ENCODE data around the gene CDT1.

CDT1 gene

GRCh38 chr16:88778271-88778525, 25.4 kb upstream of the CDT1 start:
- no peak for TF ChIP-seq CTCF (IDR thresholded peaks at IDR 0.05; ENCODE audit: control extremely low read depth, extremely low read depth, low read depth, missing control alignments)
- DNase-seq (ENCODE audit: extremely low spot score): no peak
- ChIA-PET CTCF (interaction anchor here (1.6 to 7.6 kb wide), 3 partner anchors 34 to 389 kb away, joined by 5 to 74 read pairs (median 6); no protein-coding TSS in a partner anchor), POLR2A (no interaction called here)

- ChIA-PET CTCF (interaction anchor here (1.8 to 7.8 kb wide), 3 partner anchors 34 to 389 kb away, joined by 5 to 80 read pairs (median 74); no protein-coding TSS in a partner anchor), POLR2A (no interaction called here)
- no peak for DNase-seq (ENCODE audit: extremely low spot score)
- TF ChIP-seq CTCF (IDR thresholded peaks at IDR 0.05; ENCODE audit: control extremely low read depth, extremely low read depth, low read depth, missing control alignments): no peak
These were observed 25.0 kb upstream of the CDT1 start for GRCh38 chr16:88778541-88779065.

- no peak for DNase-seq (ENCODE audit: extremely low spot score)
- ChIA-PET POLR2A (no interaction called here), CTCF (interaction anchor here (1.0 to 7.8 kb wide), 11 partner anchors 11 to 438 kb away, joined by 3 to 80 read pairs (median 6); partner anchors contain the start of gene ZNF778)
- no peak for TF ChIP-seq CTCF (IDR thresholded peaks at IDR 0.05; ENCODE audit: control extremely low read depth, extremely low read depth, low read depth, missing control alignments)
These were observed 24.0 kb upstream of the CDT1 start for GRCh38 chr16:88779406-88780141.

- POLR2A ChIA-PET: interaction anchor here (0.8 to 1.1 kb wide), 3 partner anchors 11 to 43 kb away, joined by 3 to 4 read pairs (median 3); no protein-coding TSS in a partner anchor
- CTCF ChIA-PET: interaction anchor here (1.0 to 7.8 kb wide), 18 partner anchors 8 to 437 kb away, joined by 3 to 80 read pairs (median 4); partner anchors contain the start of gene ZNF778
- no peak for TF ChIP-seq CTCF (IDR thresholded peaks at IDR 0.05; ENCODE audit: control extremely low read depth, extremely low read depth, low read depth, missing control alignments)
- no peak for DNase-seq (ENCODE audit: extremely low spot score)
These were observed 23.2 kb upstream of the CDT1 start for GRCh38 chr16:88780142-88781062.

- no peak for TF ChIP-seq CTCF (IDR thresholded peaks at IDR 0.05; ENCODE audit: control extremely low read depth, extremely low read depth, low read depth, missing control alignments)
- peak; percentile 78 for DNase-seq (ENCODE audit: extremely low spot score)
- ChIA-PET CTCF (interaction anchor here (1.0 to 7.8 kb wide), 16 partner anchors 9 to 386 kb away, joined by 3 to 80 read pairs (median 6); no protein-coding TSS in a partner anchor), POLR2A (interaction anchor here (0.5 to 1.1 kb wide), 5 partner anchors 12 to 79 kb away, joined by 3 to 4 read pairs (median 3); no protein-coding TSS in a partner anchor)
These were observed 22.2 kb upstream of the CDT1 start for GRCh38 chr16:88781140-88782077.

Data from GM10248 (cell line).